GM23338 (cell line): ENCODE measurements around the gene ST8SIA2.

Experiments used
- CREB1 ChIP-seq: fragments of 250-450 bp; sonication (Bioruptor Pico); IDR thresholded peaks from 2 replicates; pipeline ENCODE4 v1.5.0; 2020; ENCODE audit warnings: low read depth, mild to moderate bottlenecking, moderate library complexity
- CTCF ChIP-seq, 2 experiments: fragments of 200-600 bp in 1 of 2; sonication (generic) in 1 of 2; conservative IDR thresholded peaks; 2 replicates each; pipeline versions ENCODE4 v1.5.1 to v1.6.1; 2016 to 2017; ENCODE audit warnings: antibody characterized with exemption in 2 of 2, low read depth in 2 of 2, mild to moderate bottlenecking in 2 of 2, moderate library complexity in 1 of 2
- EZH2 ChIP-seq: fragments of 200-600 bp; sonication (generic); IDR thresholded peaks from one replicate; pipeline ENCODE4 v1.8.0; 2017; ENCODE audit warnings: antibody characterized with exemption, mild to moderate bottlenecking, low read depth; ENCODE audit not compliant: unreplicated experiment
- EZH2phosphoT487 ChIP-seq: fragments of 200-600 bp; sonication (generic); IDR thresholded peaks from one replicate; pipeline ENCODE4 v1.8.1; 2018; ENCODE audit warnings: antibody characterized with exemption; ENCODE audit not compliant: unreplicated experiment
- JUNB ChIP-seq: IDR thresholded peaks from one replicate; pipeline ENCODE4 v1.6.1; 2016; ENCODE audit warnings: antibody characterized with exemption; ENCODE audit not compliant: unreplicated experiment

- TF ChIP-seq CTCF (conservative IDR thresholded peaks at IDR 0.05; ENCODE audit: low read depth in 2 of 2) = no peak
- no peak for TF ChIP-seq JUNB
- TF ChIP-seq CREB1 (CRISPR knock-in tag) = no peak
- no peak for TF ChIP-seq EZH2
- no peak for TF ChIP-seq EZH2phosphoT487
These were observed 106.2 kb downstream of the ST8SIA2 start for GRCh38 chr15:92499731-92500530.
